Panc1 (cell line): Measurements from ENCODE around the gene CD72. TPM values are rescaled to one million over a fixed set of nuclear protein-coding genes. Genes with fewer than 3 reads are reported as not detected.

Experiments used
- ATAC-seq: fragments of 200-7000 bp; cut with Tn5 transposase; 2 replicates; pipeline ENCODE4 v1.9.1; 2020; ENCODE audit warnings: mild to moderate bottlenecking, moderate library complexity
- BruUV-seq: library from RNA; stranded (reverse); fragments of 400-500 nt; replicated peaks from 2 replicates; lab custom pipeline; 2021; lab: Mats Ljungman, UMichigan
- CTCF ChIA-PET: fragments of 300-600 bp; sonication (Branson Sonifier 250); formaldehyde crosslinking; loops from one replicate; lab custom pipeline; 2022; ENCODE audit warnings: antibody characterized with exemption; lab: Charles Lee
- POLR2A ChIA-PET: fragments of 300-600 bp; sonication (Branson Sonifier 250); formaldehyde crosslinking; loops from one replicate; lab custom pipeline; 2022; ENCODE audit warnings: antibody characterized with exemption; lab: Charles Lee
- DNase-seq: peaks from one replicate; pipeline ENCODE4 v3.0.0-alpha.2; 2010; ENCODE audit warnings: low read depth, low spot score
- H3K27ac ChIP-seq: 2 replicates; pipeline ENCODE4 v1.5.1; 2011; ENCODE audit warnings: mild to moderate bottlenecking, low read length, inconsistent platforms
- H3K27me3 ChIP-seq: fragments of 200-500 bp; sonication (Bioruptor generic); 2 replicates; pipeline ENCODE4 v1.6.0; 2014; ENCODE audit warnings: low read length, inconsistent platforms; ENCODE audit not compliant: control insufficient read depth, insufficient read depth
- H3K36me3 ChIP-seq: fragments of 200-500 bp; sonication (Bioruptor generic); 2 replicates; pipeline ENCODE4 v1.5.1; 2014; ENCODE audit warnings: inconsistent platforms, mild to moderate bottlenecking, low read length, moderate library complexity; ENCODE audit not compliant: control insufficient read depth, insufficient read depth
- H3K4me1 ChIP-seq: 2 replicates; pipeline ENCODE4 v1.5.1; 2011; ENCODE audit warnings: inconsistent platforms, mild to moderate bottlenecking, low read length, moderate library complexity; ENCODE audit not compliant: control insufficient read depth, insufficient read depth
- H3K4me3 ChIP-seq, 2 experiments: 2 replicates each; pipeline ENCODE4 v1.5.1; 2011 to 2012; ENCODE audit warnings: low read depth in 2 of 2, low read length in 2 of 2, mild to moderate bottlenecking in 2 of 2, inconsistent platforms in 1 of 2, moderate library complexity in 1 of 2
- H3K9me3 ChIP-seq: fragments of 200-500 bp; sonication (Bioruptor generic); 2 replicates; pipeline ENCODE4 v1.5.1; 2014; ENCODE audit warnings: low read depth, mild to moderate bottlenecking, inconsistent platforms, low read length, moderate library complexity; ENCODE audit not compliant: control insufficient read depth, insufficient read depth
- POLR2AphosphoS5 ChIP-seq: IDR thresholded peaks from 2 replicates; pipeline ENCODE4 v1.6.1; 2012; ENCODE audit warnings: mild to moderate bottlenecking, low read depth, low read length, moderate library complexity
- SIN3A ChIP-seq: IDR thresholded peaks from 2 replicates; pipeline ENCODE4 v1.6.1; 2012; ENCODE audit warnings: low read depth, mild to moderate bottlenecking, low read length, moderate library complexity, borderline replicate concordance; ENCODE audit not compliant: insufficient read depth
- TCF7L2 ChIP-seq: IDR thresholded peaks from 2 replicates; pipeline ENCODE4 v1.6.1; 2011; ENCODE audit warnings: mild to moderate bottlenecking, low read depth, low read length, inconsistent platforms
- in situ Hi-C: cut with HindIII; loops from 2 replicates; pipeline ENCODE4 v1.10.0; 2016; ENCODE audit warnings: low sequenced_read_pairs, low pct_unique_long_range_greater_than_20kb
- intact Hi-C: fragments of 100-400 bp; cut with micrococcal nuclease; formaldehyde crosslinking; loops from one replicate; pipeline ENCODE4 v1.10.0; 2022; ENCODE audit not compliant: unreplicated experiment
- total RNA-seq: library from RNA; stranded (reverse); gene quantifications from one replicate; pipeline ENCODE4 v1.2.1, GENCODE V29; 2021; ENCODE audit not compliant: unreplicated experiment
- TF ChIP-seq, protein P1 (sequence below), 2 experiments: IDR thresholded peaks; 2 replicates each; pipeline ENCODE4 v1.6.1; 2011 to 2012; ENCODE audit warnings: low read depth in 2 of 2, control low read depth in 1 of 2, low read length in 1 of 2, mild to moderate bottlenecking in 1 of 2, moderate library complexity in 1 of 2; ENCODE audit not compliant: insufficient read depth in 1 of 2
- TF ChIP-seq, protein P2 (sequence below): fragments of 450-650 bp; IDR thresholded peaks from 2 replicates; pipeline ENCODE4 v1.5.1; 2017; ENCODE audit warnings: mild to moderate bottlenecking

The CD72 gene
- total RNA-seq, 1 experiment from 2014 or later: 0.72 TPM

GRCh38 chr9:35629597-35629996 lies 11.4 kb upstream of the CD72 start:
- CTCF ChIA-PET: interaction anchor here (0.9 to 1.7 kb wide), 2 partner anchors 18 to 26 kb away, joined by 3 read pairs; no protein-coding TSS in a partner anchor
- in situ Hi-C loops (no loop called here), intact Hi-C loops (no loop called here)
- no peak overlapping the region for H3K4me3 ChIP-seq
- no peaks in the 10 kb centered on the region for H3K36me3 ChIP-seq
- H3K4me1 ChIP-seq: 0 out of 2 replicates have a peak, but pooled peaks cover 1% of the 10 kb centered on the region
- H3K27me3 ChIP-seq: no peaks in the 10 kb centered on the region
- BruUV-seq: no TSS peak
- TF ChIP-seq TCF7L2: no peak
- TF ChIP-seq, protein P1, sequence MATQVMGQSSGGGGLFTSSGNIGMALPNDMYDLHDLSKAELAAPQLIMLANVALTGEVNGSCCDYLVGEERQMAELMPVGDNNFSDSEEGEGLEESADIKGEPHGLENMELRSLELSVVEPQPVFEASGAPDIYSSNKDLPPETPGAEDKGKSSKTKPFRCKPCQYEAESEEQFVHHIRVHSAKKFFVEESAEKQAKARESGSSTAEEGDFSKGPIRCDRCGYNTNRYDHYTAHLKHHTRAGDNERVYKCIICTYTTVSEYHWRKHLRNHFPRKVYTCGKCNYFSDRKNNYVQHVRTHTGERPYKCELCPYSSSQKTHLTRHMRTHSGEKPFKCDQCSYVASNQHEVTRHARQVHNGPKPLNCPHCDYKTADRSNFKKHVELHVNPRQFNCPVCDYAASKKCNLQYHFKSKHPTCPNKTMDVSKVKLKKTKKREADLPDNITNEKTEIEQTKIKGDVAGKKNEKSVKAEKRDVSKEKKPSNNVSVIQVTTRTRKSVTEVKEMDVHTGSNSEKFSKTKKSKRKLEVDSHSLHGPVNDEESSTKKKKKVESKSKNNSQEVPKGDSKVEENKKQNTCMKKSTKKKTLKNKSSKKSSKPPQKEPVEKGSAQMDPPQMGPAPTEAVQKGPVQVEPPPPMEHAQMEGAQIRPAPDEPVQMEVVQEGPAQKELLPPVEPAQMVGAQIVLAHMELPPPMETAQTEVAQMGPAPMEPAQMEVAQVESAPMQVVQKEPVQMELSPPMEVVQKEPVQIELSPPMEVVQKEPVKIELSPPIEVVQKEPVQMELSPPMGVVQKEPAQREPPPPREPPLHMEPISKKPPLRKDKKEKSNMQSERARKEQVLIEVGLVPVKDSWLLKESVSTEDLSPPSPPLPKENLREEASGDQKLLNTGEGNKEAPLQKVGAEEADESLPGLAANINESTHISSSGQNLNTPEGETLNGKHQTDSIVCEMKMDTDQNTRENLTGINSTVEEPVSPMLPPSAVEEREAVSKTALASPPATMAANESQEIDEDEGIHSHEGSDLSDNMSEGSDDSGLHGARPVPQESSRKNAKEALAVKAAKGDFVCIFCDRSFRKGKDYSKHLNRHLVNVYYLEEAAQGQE (IDR thresholded peaks at IDR 0.05; ENCODE audit: insufficient read depth in 1 of 2, low read depth in 2 of 2, low read length in 1 of 2): no peak
- no peak for ATAC-seq
- no peaks in the 10 kb centered on the region for H3K9me3 ChIP-seq
- POLR2A ChIA-PET: interaction anchor here (0.5 to 0.6 kb wide), 2 partner anchors 29 to 102 kb away, joined by 3 to 9 read pairs; partner anchors contain the start of gene CCDC107
- H3K27ac ChIP-seq: no peak overlapping the region
- DNase-seq: no peak

DNA sequence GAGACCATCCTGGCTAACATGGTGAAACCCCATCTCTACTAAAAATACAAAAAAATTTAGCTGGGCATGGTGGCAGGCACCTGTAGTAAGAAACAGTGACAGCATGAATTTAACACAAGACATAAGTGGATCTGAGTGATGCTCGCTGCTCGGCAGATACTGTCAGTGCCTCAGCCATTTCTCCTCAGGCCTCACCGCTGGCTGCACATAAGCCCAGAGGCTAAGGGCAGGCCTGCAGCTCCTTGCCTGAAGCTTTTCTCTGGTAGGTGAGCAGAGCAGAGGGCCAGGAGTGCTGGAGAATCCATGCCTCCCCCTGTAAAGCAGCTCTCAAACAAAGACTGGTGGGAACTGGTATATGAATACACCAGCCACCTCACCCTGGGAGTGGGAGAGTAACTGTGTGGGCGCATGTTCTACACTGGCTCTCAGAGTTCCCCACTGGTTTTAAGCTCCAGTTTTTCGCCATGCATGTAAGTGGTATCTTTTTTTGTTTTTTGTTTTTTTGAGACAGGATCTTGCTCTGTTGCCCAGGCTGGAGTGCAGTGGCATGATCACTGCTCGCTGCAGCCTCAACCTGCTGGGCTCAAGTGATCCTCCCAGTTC lies 10.3 kb upstream of the CD72 start:
- Histone ChIP-seq H3K9me3 (no peaks in the 10 kb centered on the region), H3K27ac (no peak overlapping the region), H3K36me3 (no peaks in the 10 kb centered on the region), H3K4me1 (no peaks in the 10 kb centered on the region), H3K27me3 (no peaks in the 10 kb centered on the region), H3K4me3 (no peak overlapping the region)
- intact Hi-C loops (no loop called here), in situ Hi-C loops (no loop called here)
- ChIA-PET POLR2A (interaction anchor here (0.6 kb wide), 2 partner anchors 62 to 347 kb away, joined by 3 to 6 read pairs; no protein-coding TSS in a partner anchor), CTCF (interaction anchor here (0.9 kb wide), 1 partner anchor 16 kb away, joined by 3 read pairs; no protein-coding TSS in a partner anchor)
- TF ChIP-seq POLR2AphosphoS5 (no peak), SIN3A (no peak), TCF7L2 (no peak)
- TF ChIP-seq, protein P2, sequence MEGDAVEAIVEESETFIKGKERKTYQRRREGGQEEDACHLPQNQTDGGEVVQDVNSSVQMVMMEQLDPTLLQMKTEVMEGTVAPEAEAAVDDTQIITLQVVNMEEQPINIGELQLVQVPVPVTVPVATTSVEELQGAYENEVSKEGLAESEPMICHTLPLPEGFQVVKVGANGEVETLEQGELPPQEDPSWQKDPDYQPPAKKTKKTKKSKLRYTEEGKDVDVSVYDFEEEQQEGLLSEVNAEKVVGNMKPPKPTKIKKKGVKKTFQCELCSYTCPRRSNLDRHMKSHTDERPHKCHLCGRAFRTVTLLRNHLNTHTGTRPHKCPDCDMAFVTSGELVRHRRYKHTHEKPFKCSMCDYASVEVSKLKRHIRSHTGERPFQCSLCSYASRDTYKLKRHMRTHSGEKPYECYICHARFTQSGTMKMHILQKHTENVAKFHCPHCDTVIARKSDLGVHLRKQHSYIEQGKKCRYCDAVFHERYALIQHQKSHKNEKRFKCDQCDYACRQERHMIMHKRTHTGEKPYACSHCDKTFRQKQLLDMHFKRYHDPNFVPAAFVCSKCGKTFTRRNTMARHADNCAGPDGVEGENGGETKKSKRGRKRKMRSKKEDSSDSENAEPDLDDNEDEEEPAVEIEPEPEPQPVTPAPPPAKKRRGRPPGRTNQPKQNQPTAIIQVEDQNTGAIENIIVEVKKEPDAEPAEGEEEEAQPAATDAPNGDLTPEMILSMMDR: no peak
- TF ChIP-seq, protein P1 (IDR thresholded peaks at IDR 0.05; ENCODE audit: insufficient read depth in 1 of 2, low read depth in 2 of 2, low read length in 1 of 2): no peak
- no TSS peak for BruUV-seq
- no peak for ATAC-seq
- DNase-seq: no peak
